GM19455 (cell line): ENCODE measurements around the gene PHPT1.
A peak's percentile ranks its signal among the peaks of the same experiment; 100 is the strongest.
"Not testable (repeated sequence)": the region's sequence is repeated elsewhere in the genome, so short reads cannot be mapped to it uniquely, and the experiment has no call there.

Source experiments
- ATAC-seq: cut with Tn5 transposase; IDR thresholded peaks from one replicate; pipeline ENCODE4 v1.9.1; 2021; ENCODE audit not compliant: unreplicated experiment

Gene PHPT1

GRCh38 chr9:136858844-136859757, 9.9 kb downstream of the PHPT1 start:
- ATAC-seq: no peak

- no peak for ATAC-seq
Measured at GRCh38 chr9:136860529-136860928, 11.3 kb downstream of the PHPT1 start.

- no peak for ATAC-seq
Measured at GRCh38 chr9:136860933-136861873, 12.0 kb downstream of the PHPT1 start.

GRCh38 chr9:136861874-136862457, 12.8 kb downstream of the PHPT1 start:
- ATAC-seq: no peak

GRCh38 chr9:136862849-136863622, 13.8 kb downstream of the PHPT1 start:
- no peak for ATAC-seq

- no peak for ATAC-seq
Measured at GRCh38 chr9:136863623-136864273, 14.5 kb downstream of the PHPT1 start.

GRCh38 chr9:136865041-136865767, 16.0 kb downstream of the PHPT1 start:
- ATAC-seq: no peak

- ATAC-seq: no peak
Measured at GRCh38 chr9:136865768-136866103, 16.5 kb downstream of the PHPT1 start.

GRCh38 chr9:136866898-136867421, 17.8 kb downstream of the PHPT1 start:
- not testable (repeated sequence) for ATAC-seq

GRCh38 chr9:136867480-136867879, 18.3 kb downstream of the PHPT1 start:
- ATAC-seq: no peak

GRCh38 chr9:136867917-136868316, 18.7 kb downstream of the PHPT1 start:
- ATAC-seq: no peak

- ATAC-seq: no peak
Measured at GRCh38 chr9:136868644-136869043, 19.4 kb downstream of the PHPT1 start.

- ATAC-seq: not testable (repeated sequence)
Measured at GRCh38 chr9:136869611-136870010, 20.4 kb downstream of the PHPT1 start.

GRCh38 chr9:136875155-136875554, 25.9 kb downstream of the PHPT1 start:
- ATAC-seq: no peak

GRCh38 chr9:136876476-136876875, 27.3 kb downstream of the PHPT1 start:
- no peak for ATAC-seq

GRCh38 chr9:136880651-136881050, 31.4 kb downstream of the PHPT1 start:
- ATAC-seq: no peak

GRCh38 chr9:136881691-136882108, 32.5 kb downstream of the PHPT1 start:
- peak; percentile 25 for ATAC-seq

- no peak for ATAC-seq
Measured at GRCh38 chr9:136882109-136882946, 33.1 kb downstream of the PHPT1 start.
